GM23338 (cell line): ENCODE measurements around the gene PEAK3. TPM values are rescaled to one million over a fixed set of nuclear protein-coding genes. Genes with fewer than 3 reads are reported as not detected.

Experiments
- ATAC-seq: fragments of 200-7000 bp; cut with Tn5 transposase; 3 replicates; pipeline ENCODE4 v1.9.1; 2020
- DNase-seq: peaks from one replicate; pipeline ENCODE4 v3.0.0-alpha.2; 2015; ENCODE audit warnings: low spot score
- H2AFZ ChIP-seq: fragments of 200-600 bp; sonication (generic); 2 replicates; pipeline ENCODE4 v1.8.0; 2016; ENCODE audit warnings: antibody characterized with exemption, mild to moderate bottlenecking, moderate library complexity
- H3F3A ChIP-seq: fragments of 200-600 bp; sonication (generic); replicated peaks from 2 replicates; pipeline ENCODE4 v1.8.0; 2017; ENCODE audit warnings: antibody characterized with exemption, mixed run types, low read depth
- H3K27ac ChIP-seq: fragments of 200-600 bp; sonication (generic); 2 replicates; pipeline ENCODE4 v1.6.1; 2016; ENCODE audit warnings: low read depth
- H3K27me3 ChIP-seq: fragments of 200-600 bp; sonication (generic); 2 replicates; pipeline ENCODE4 v1.8.0; 2016; ENCODE audit warnings: mild to moderate bottlenecking, mixed run types, moderate library complexity; ENCODE audit not compliant: insufficient read depth
- H3K36me3 ChIP-seq: fragments of 200-600 bp; sonication (generic); 2 replicates; pipeline ENCODE4 v1.8.0; 2016; ENCODE audit warnings: mild to moderate bottlenecking; ENCODE audit not compliant: insufficient read depth
- H3K4me1 ChIP-seq: fragments of 200-600 bp; sonication (generic); 2 replicates; pipeline ENCODE4 v1.8.0; 2016; ENCODE audit warnings: mild to moderate bottlenecking, moderate library complexity; ENCODE audit not compliant: insufficient read depth
- H3K4me2 ChIP-seq: fragments of 200-600 bp; sonication (generic); 2 replicates; pipeline ENCODE4 v1.7.1; 2017; ENCODE audit warnings: mixed run types
- H3K4me3 ChIP-seq: fragments of 200-600 bp; sonication (generic); 2 replicates; pipeline ENCODE4 v1.6.1; 2016; ENCODE audit warnings: mixed run types
- H3K79me2 ChIP-seq: fragments of 200-600 bp; sonication (generic); replicated peaks from 2 replicates; pipeline ENCODE4 v1.8.0; 2017; ENCODE audit warnings: mild to moderate bottlenecking; ENCODE audit not compliant: insufficient read depth
- H3K9me2 ChIP-seq: fragments of 200-600 bp; sonication (generic); 2 replicates; pipeline ENCODE4 v1.8.0; 2017; ENCODE audit not compliant: insufficient read depth
- H4K20me1 ChIP-seq: fragments of 200-600 bp; sonication (generic); replicated peaks from 2 replicates; pipeline ENCODE4 v1.8.0; 2017; ENCODE audit warnings: mild to moderate bottlenecking; ENCODE audit not compliant: insufficient read depth
- H3K27ac Mint-ChIP-seq: 2 replicates; pipeline ENCODE4 v1.8.0; 2020; ENCODE audit warnings: inconsistent platforms, mild to moderate bottlenecking, moderate library complexity, mixed read lengths
- H3K27me3 Mint-ChIP-seq: 3 replicates; pipeline ENCODE4 v1.8.0; 2022; ENCODE audit warnings: low read depth, mild to moderate bottlenecking, moderate library complexity, mixed read lengths, inconsistent platforms; ENCODE audit not compliant: insufficient read depth, poor library complexity
- H3K36me3 Mint-ChIP-seq: 3 replicates; pipeline ENCODE4 v1.8.0; 2021; ENCODE audit warnings: low read depth, mild to moderate bottlenecking, inconsistent platforms, moderate library complexity, mixed read lengths
- H3K4me1 Mint-ChIP-seq: 3 replicates; pipeline ENCODE4 v1.8.0; 2020; ENCODE audit warnings: mild to moderate bottlenecking, inconsistent platforms, mixed read lengths
- H3K4me3 Mint-ChIP-seq: 3 replicates; pipeline ENCODE4 v1.8.0; 2021; ENCODE audit warnings: moderate library complexity, mild to moderate bottlenecking, inconsistent platforms, mixed read lengths
- H3K9me3 Mint-ChIP-seq: 3 replicates; pipeline ENCODE4 v1.8.0; 2020; ENCODE audit warnings: moderate library complexity, mild to moderate bottlenecking, inconsistent platforms, mixed read lengths
- CREB1 ChIP-seq: fragments of 250-450 bp; sonication (Bioruptor Pico); IDR thresholded peaks from 2 replicates; pipeline ENCODE4 v1.5.0; 2020; ENCODE audit warnings: low read depth, mild to moderate bottlenecking, moderate library complexity
- ETS1 ChIP-seq: IDR thresholded peaks from 2 replicates; pipeline ENCODE4 v1.6.1; 2016; ENCODE audit warnings: antibody characterized with exemption
- EZH2 ChIP-seq: fragments of 200-600 bp; sonication (generic); IDR thresholded peaks from one replicate; pipeline ENCODE4 v1.8.0; 2017; ENCODE audit warnings: antibody characterized with exemption, mild to moderate bottlenecking, low read depth; ENCODE audit not compliant: unreplicated experiment
- EZH2phosphoT487 ChIP-seq: fragments of 200-600 bp; sonication (generic); IDR thresholded peaks from one replicate; pipeline ENCODE4 v1.8.1; 2018; ENCODE audit warnings: antibody characterized with exemption; ENCODE audit not compliant: unreplicated experiment
- NANOG ChIP-seq: IDR thresholded peaks from 2 replicates; pipeline ENCODE4 v1.6.1; 2016; ENCODE audit warnings: antibody characterized with exemption, borderline replicate concordance
- POLR2AphosphoS5 ChIP-seq: IDR thresholded peaks from 2 replicates; pipeline ENCODE4 v1.6.1; 2016; ENCODE audit warnings: antibody characterized with exemption, low read depth
- REST ChIP-seq: IDR thresholded peaks from one replicate; pipeline ENCODE4 v1.6.1; 2018; ENCODE audit warnings: antibody characterized with exemption; ENCODE audit not compliant: unreplicated experiment
- ZNF114 ChIP-seq: fragments of 250-450 bp; sonication (Bioruptor Pico); IDR thresholded peaks from 2 replicates; pipeline ENCODE4 v1.5.0; 2020; ENCODE audit warnings: mild to moderate bottlenecking, moderate library complexity
- ZNF331 ChIP-seq: fragments of 250-450 bp; sonication (Bioruptor Pico); IDR thresholded peaks from 2 replicates; pipeline ENCODE4 v1.5.0; 2020; ENCODE audit warnings: low read depth, mild to moderate bottlenecking, moderate library complexity
- ZNF462 ChIP-seq: fragments of 250-450 bp; sonication (Bioruptor Pico); IDR thresholded peaks from 2 replicates; pipeline ENCODE4 v1.5.0; 2020; ENCODE audit warnings: mild to moderate bottlenecking, moderate library complexity
- polyA plus RNA-seq: library from polyadenylated mRNA; unstranded; fragments of >200 nt; fragmentation: Nextera tagmentation; extraction: Ambion mirVana; gene quantifications from 2 replicates; pipeline ENCODE4 v1.2.1, GENCODE V29; 2016
- total RNA-seq: library from RNA; depleted of rRNA; stranded (reverse); fragments of >200 nt; shearing (Covaris generic); gene quantifications from 2 replicates; pipeline ENCODE4 v1.2.3, GENCODE V29; 2014

PEAK3 gene
- total and polyA plus RNA-seq, 2 experiments from 2014 or later = not detected

DNA sequence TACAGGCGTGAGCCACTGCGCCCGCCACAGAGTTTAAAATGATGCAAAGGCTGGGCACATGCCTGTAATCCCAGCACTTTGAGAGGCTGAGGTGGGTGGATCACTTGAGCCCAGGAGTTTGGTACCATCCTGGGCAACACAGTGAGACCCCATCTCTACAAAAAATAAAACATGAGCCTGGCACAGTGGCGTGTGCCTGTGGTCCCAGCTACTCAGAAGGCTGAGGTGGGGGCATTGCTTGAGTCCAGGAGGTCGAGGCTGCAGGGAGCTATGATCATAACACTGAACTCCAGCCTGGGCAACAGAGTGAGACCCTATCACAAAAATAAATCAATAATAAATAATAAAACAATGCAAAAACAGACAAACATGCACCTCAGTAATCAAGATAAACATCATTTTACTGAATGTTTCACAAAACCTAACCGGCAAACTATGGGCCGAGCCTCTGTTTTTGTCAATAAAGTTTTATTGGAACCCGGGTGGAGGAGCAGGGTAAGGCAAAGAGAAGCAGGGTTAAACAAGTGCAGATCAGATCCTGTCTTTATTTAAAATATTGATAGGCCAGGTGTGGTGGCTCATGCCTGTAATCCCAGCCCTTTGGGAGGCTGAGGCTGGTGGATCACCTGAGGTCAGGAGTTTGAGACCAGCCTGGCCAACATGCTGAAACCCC, 2.0 kb upstream of the PEAK3 start (continued):
- no peak for TF ChIP-seq NANOG
- no peak for TF ChIP-seq EZH2
- no peak for TF ChIP-seq CREB1
- no peak for TF ChIP-seq REST
- TF ChIP-seq ETS1 = no peak
- TF ChIP-seq POLR2AphosphoS5 = no peak
- no peak for TF ChIP-seq EZH2phosphoT487

GRCh38 chr19:2282862-2283237, 875 bp upstream of the PEAK3 start:
- Histone ChIP-seq H3K27ac (no peak overlapping the region), H3K4me1 (no peaks in the 10 kb centered on the region), H4K20me1 (no peaks in the 10 kb centered on the region), H3K36me3 (no peaks in the 10 kb centered on the region), H3K9me2 (no peaks in the 10 kb centered on the region), H3K79me2 (no peaks in the 10 kb centered on the region), H3K27me3 (peaks cover 28% of the 10 kb centered on the region), H3K4me2 (peak overlapping the region; percentile 88), H3K4me3 (peak overlapping the region; percentile 69), H2AFZ (no peak overlapping the region; the same call in 1 of the 2 replicates), H3F3A (0 out of 2 replicates have a peak, but pooled peaks cover 2% of the 10 kb centered on the region)
- Mint-ChIP-seq H3K4me1 (peaks cover 3% of the 10 kb centered on the region; the same call in 2 of the 3 replicates), H3K27me3 (peaks cover 17% of the 10 kb centered on the region), H3K27ac (no peak overlapping the region), H3K4me3 (peak overlapping the region; percentile 66), H3K9me3 (no peaks in the 10 kb centered on the region; the same call in 2 of the 3 replicates), H3K36me3 (no peaks in the 10 kb centered on the region; the same call in 2 of the 3 replicates)
- ATAC-seq (no peak), DNase-seq (no peak)
- TF ChIP-seq ZNF331 (CRISPR knock-in tag) = no peak
- no peak for TF ChIP-seq ETS1
- no peak for TF ChIP-seq EZH2phosphoT487
- no peak for TF ChIP-seq ZNF462
- TF ChIP-seq ZNF114 (CRISPR knock-in tag) = no peak
- TF ChIP-seq NANOG = no peak
